HepG2 (cell line): ENCODE measurements around the gene SOWAHA. TPM values are rescaled to one million over a fixed set of nuclear protein-coding genes. Genes with fewer than 3 reads are reported as not detected.

Experiments used
- ATAC-seq: fragments of 200-7000 bp; cut with Tn5 transposase; 3 replicates; pipeline ENCODE4 v1.9.1; 2020; ENCODE audit warnings: mild to moderate bottlenecking, moderate library complexity
- BruUV-seq: library from RNA; stranded (reverse); fragments of 400-500 nt; replicated peaks from 2 replicates; lab custom pipeline; 2021; lab: Mats Ljungman, UMichigan
- CTCF ChIA-PET: fragments of 300-600 bp; formaldehyde crosslinking; extraction: SDS; loops from one replicate; lab custom pipeline; 2021; ENCODE audit warnings: low total read pairs, inconsistent platforms, low intra/inter-chr PET ratio; lab: Yijun Ruan, JAX
- POLR2A ChIA-PET: fragments of 350-600 bp; sonication (Branson Sonifier 250); formaldehyde crosslinking; loops from one replicate; lab custom pipeline; 2020; ENCODE audit warnings: antibody characterized with exemption, inconsistent platforms; lab: Yijun Ruan, JAX
- DNase-seq: peaks from one replicate; pipeline ENCODE4 v3.0.0-alpha.2; 2015; ENCODE audit warnings: low spot score
- FAIRE-seq: peaks from 3 replicates; lab custom pipeline; 2011; peaks lifted over from hg19 to GRCh38; lab: Jason Lieb, UNC
- H2AFZ ChIP-seq: one replicate; pipeline ENCODE4 v1.6.1; 2011; ENCODE audit warnings: low read length, inconsistent platforms
- H3K27ac ChIP-seq: fragments of 300-600 bp; 3 replicates; pipeline ENCODE4 v1.8.0; 2011; ENCODE audit warnings: mixed run types, mild to moderate bottlenecking, mixed read lengths, low read length, inconsistent platforms; ENCODE audit not compliant: insufficient read depth; ENCODE audit errors: extremely low read length
- H3K27me3 ChIP-seq, 2 experiments: fragments of 200-600 bp in 1 of 2; 2 replicates in 1 of 2; 3 replicates in 1 of 2; pipeline versions ENCODE4 v1.6.0 to v1.8.0; 2011; ENCODE audit warnings: low read length in 2 of 2, mild to moderate bottlenecking in 2 of 2, moderate library complexity in 2 of 2, inconsistent platforms in 1 of 2; ENCODE audit not compliant: insufficient read depth in 2 of 2, control insufficient read depth in 1 of 2
- H3K36me3 ChIP-seq, 2 experiments: fragments of 200-600 bp in 1 of 2; replicated peaks in 1 of 2; 2 replicates in 1 of 2; 3 replicates in 1 of 2; pipeline versions ENCODE4 v1.5.1 to v1.8.0; 2011; ENCODE audit warnings: low read length in 2 of 2, inconsistent platforms in 1 of 2; ENCODE audit not compliant: insufficient read depth in 2 of 2, control insufficient read depth in 1 of 2
- H3K4me1 ChIP-seq: 2 replicates; pipeline ENCODE4 v1.5.1; 2012; ENCODE audit warnings: low read length, inconsistent platforms; ENCODE audit not compliant: insufficient read depth
- H3K4me2 ChIP-seq: 2 replicates; pipeline ENCODE4 v1.6.0; 2011; ENCODE audit warnings: low read depth, low read length, inconsistent platforms
- H3K4me3 ChIP-seq, 3 experiments: fragments of 200-600 bp in 1 of 3; sonication (generic), shearing (Covaris generic) in 1 of 3; replicated peaks in 1 of 3; 2 replicates each; pipeline ENCODE4 v1.5.1; 2011 to 2016; ENCODE audit warnings: low read length in 3 of 3, inconsistent platforms in 2 of 3, low read depth in 2 of 3, mild to moderate bottlenecking in 2 of 3, control low read depth in 1 of 3, mixed read lengths in 1 of 3; ENCODE audit not compliant: insufficient read depth in 1 of 3
- H3K79me2 ChIP-seq: one replicate; pipeline ENCODE4 v1.6.1; 2011; ENCODE audit warnings: low read length, inconsistent platforms; ENCODE audit not compliant: insufficient read depth
- H3K9ac ChIP-seq: 2 replicates; pipeline ENCODE4 v1.6.0; 2011; ENCODE audit warnings: mild to moderate bottlenecking, low read depth, low read length, inconsistent platforms; ENCODE audit not compliant: insufficient read depth
- H3K9me3 ChIP-seq: 2 replicates; pipeline ENCODE4 v1.5.1; 2012; ENCODE audit warnings: mild to moderate bottlenecking, low read length
- H4K20me1 ChIP-seq: 2 replicates; pipeline ENCODE4 v1.6.0; 2011; ENCODE audit warnings: inconsistent platforms, mild to moderate bottlenecking, low read length, moderate library complexity; ENCODE audit not compliant: insufficient read depth
- AKAP8 ChIP-seq: sonication (generic); formaldehyde crosslinking; IDR thresholded peaks from 2 replicates; pipeline ENCODE4 v1.5.1; 2020; ENCODE audit warnings: mild to moderate bottlenecking, missing genetic modification reagents
- CENPX ChIP-seq: sonication (generic); formaldehyde crosslinking; IDR thresholded peaks from 2 replicates; pipeline ENCODE4 v1.9.0; 2021; ENCODE audit warnings: mild to moderate bottlenecking, missing genetic modification reagents, moderate library complexity
- CREM ChIP-seq, 2 experiments: sonication (generic) in 1 of 2; formaldehyde crosslinking in 1 of 2; IDR thresholded peaks; 2 replicates each; pipeline versions ENCODE4 v1.4.0 to v1.6.1; 2016 to 2020; ENCODE audit warnings: antibody characterized with exemption in 1 of 2, mild to moderate bottlenecking in 1 of 2, missing genetic modification reagents in 1 of 2
- DMAP1 ChIP-seq: IDR thresholded peaks from 2 replicates; pipeline ENCODE4 v1.6.1; 2016
- FOXK1 ChIP-seq: sonication (generic); formaldehyde crosslinking; IDR thresholded peaks from 2 replicates; pipeline ENCODE4 v1.4.0; 2020; ENCODE audit warnings: low read depth, missing genetic modification reagents, borderline replicate concordance
- FOXO4 ChIP-seq: sonication (generic); formaldehyde crosslinking; conservative IDR thresholded peaks from 2 replicates; pipeline ENCODE4 v1.8.1; 2023; ENCODE audit warnings: missing genetic modification reagents
- JUNB ChIP-seq: sonication (generic); formaldehyde crosslinking; IDR thresholded peaks from 2 replicates; pipeline ENCODE4 v1.8.0; 2022; ENCODE audit warnings: missing genetic modification reagents, mild to moderate bottlenecking, borderline replicate concordance
- KLF9 ChIP-seq: IDR thresholded peaks from 2 replicates; pipeline ENCODE4 v1.6.1; 2016; ENCODE audit warnings: low read depth
- NCOA5 ChIP-seq: sonication (generic); formaldehyde crosslinking; IDR thresholded peaks from 2 replicates; pipeline ENCODE4 v1.4.0; 2020; ENCODE audit warnings: missing genetic modification reagents
- NFIC ChIP-seq: IDR thresholded peaks from 2 replicates; pipeline ENCODE4 v1.6.1; 2012; ENCODE audit warnings: mild to moderate bottlenecking, low read length, inconsistent platforms
- SAFB2 ChIP-seq: sonication (generic); formaldehyde crosslinking; IDR thresholded peaks from 2 replicates; pipeline ENCODE4 v1.5.1; 2020; ENCODE audit warnings: missing genetic modification reagents, low read depth, mild to moderate bottlenecking, borderline replicate concordance
- SOX13 ChIP-seq, 3 experiments: fragments of 450-650 bp in 1 of 3; sonication (generic) in 1 of 3; formaldehyde crosslinking in 1 of 3; IDR thresholded peaks in 2 of 3; conservative IDR thresholded peaks in 1 of 3; 2 replicates each; pipeline versions ENCODE4 v1.5.0 to v1.6.1; 2016 to 2020; ENCODE audit warnings: antibody characterized with exemption in 1 of 3, mild to moderate bottlenecking in 1 of 3, missing compliant biosample characterization in 1 of 3, missing genetic modification reagents in 1 of 3, moderate library complexity in 1 of 3
- TBX3 ChIP-seq: fragments of 450-650 bp; IDR thresholded peaks from 2 replicates; pipeline ENCODE4 v1.6.1; 2017; ENCODE audit warnings: antibody characterized with exemption, mild to moderate bottlenecking, inconsistent platforms, borderline replicate concordance
- TCF7 ChIP-seq: sonication (generic); IDR thresholded peaks from 2 replicates; pipeline ENCODE4 v1.6.1; 2016; ENCODE audit warnings: antibody characterized with exemption, low read depth
- UBTF ChIP-seq: sonication (generic); formaldehyde crosslinking; IDR thresholded peaks from 2 replicates; pipeline ENCODE4 v1.4.0; 2020; ENCODE audit warnings: mild to moderate bottlenecking, missing genetic modification reagents
- ZNF776 ChIP-seq: sonication (generic); formaldehyde crosslinking; IDR thresholded peaks from 2 replicates; pipeline ENCODE4 v1.4.0; 2020; ENCODE audit warnings: mild to moderate bottlenecking, missing genetic modification reagents
- ZNF788 ChIP-seq: sonication (generic); formaldehyde crosslinking; IDR thresholded peaks from 2 replicates; pipeline ENCODE4 v1.5.0; 2020; ENCODE audit warnings: mild to moderate bottlenecking, missing genetic modification reagents, borderline replicate concordance
- ZSCAN9 ChIP-seq: IDR thresholded peaks from 2 replicates; pipeline ENCODE4 v1.6.1; 2016; ENCODE audit warnings: borderline replicate concordance
- WGBS: methylation state at CpG from one replicate; pipeline ENCODE4 v1.1.6; 2017; ENCODE audit warnings: low lambda C conversion rate; 5-methylcytosine and 5-hydroxymethylcytosine counted together
- in situ Hi-C: cut with HindIII; loops from 2 replicates; pipeline ENCODE4 v1.10.0; 2017; ENCODE audit warnings: low pct_unique_long_range_greater_than_20kb; ENCODE audit not compliant: extremely low pct_ligation_motif_present
- intact Hi-C: fragments of 100-400 bp; cut with micrococcal nuclease; formaldehyde crosslinking; loops from one replicate; pipeline ENCODE4 v1.10.0; 2022; ENCODE audit not compliant: unreplicated experiment
- polyA plus RNA-seq, 8 experiments: library from polyadenylated mRNA; depleted of rRNA in 3 of 8; stranded (reverse) in 7 of 8; unstranded in 1 of 8; fragments of >200 nt; fragmentation: Illumina TruSeq in 4 of 8; extraction: Trizol in 4 of 8; gene quantifications; 2 replicates each; pipeline versions ENCODE4 v1.2.1 to v1.2.3, GENCODE V29; 2011 to 2016; ENCODE audit warnings: low read depth in 4 of 8, missing spikeins in 1 of 8, mixed read lengths in 1 of 8; ENCODE audit not compliant: insufficient read depth in 1 of 8
- total RNA-seq, 5 experiments: library from RNA; depleted of rRNA; stranded (reverse); fragments of >200 nt; fragmentation: Illumina TruSeq; extraction: Trizol; gene quantifications; 2 replicates each; pipeline ENCODE4 v1.2.3, GENCODE V29; 2016; ENCODE audit warnings: low read depth in 1 of 5

The SOWAHA gene
- total and polyA plus RNA-seq, 2 of the 13 experiments (the other 11 are each of a cell fraction or from before 2014, with no cell fraction given), result 0.95 to 1.9 TPM

GRCh38 chr5:132767150-132767549, 46.0 kb upstream of the SOWAHA start:
- ATAC-seq (no peak), FAIRE-seq (no peak)
- in situ Hi-C loops, result no loop called here

DNA sequence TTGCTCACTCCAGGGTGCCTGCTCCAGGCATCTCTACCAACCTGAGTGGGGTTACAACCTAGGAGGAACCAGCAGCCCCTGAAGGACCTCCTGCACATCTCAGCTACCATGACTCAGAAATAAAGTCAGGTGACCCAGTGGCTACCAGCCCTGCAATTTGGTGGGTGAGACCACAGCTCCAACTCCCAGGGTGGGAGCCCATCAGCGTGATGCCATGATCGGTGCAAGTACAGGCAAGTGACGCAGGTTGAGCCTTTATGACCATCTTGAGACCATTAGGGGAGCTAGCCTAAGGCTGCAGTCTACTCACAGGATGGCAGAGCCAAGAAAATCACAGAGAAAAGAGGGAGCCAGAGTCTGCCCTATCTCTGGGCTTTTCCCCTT, 44.6 kb upstream of the SOWAHA start:
- no peak overlapping the region for H3K4me3 ChIP-seq
- H3K79me2 ChIP-seq, result peaks cover 40% of the 10 kb centered on the region
- no TSS peak for BruUV-seq
- WGBS, result no CpG with 5 or more reads among the region's 3 CpGs
- ChIA-PET POLR2A (no interaction called here), CTCF (no interaction called here)
- H3K4me1 ChIP-seq, result peaks cover 31% of the 10 kb centered on the region
- no peak overlapping the region for H3K9ac ChIP-seq
- no peaks in the 10 kb centered on the region for H3K27me3 ChIP-seq
- no peak overlapping the region for H3K27ac ChIP-seq
- H3K9me3 ChIP-seq, result no peaks in the 10 kb centered on the region
- no peak overlapping the region for H2AFZ ChIP-seq
- no peak overlapping the region for H3K4me2 ChIP-seq
- H3K36me3 ChIP-seq, result peaks cover 8 to 21% of the 10 kb centered on the region in 2 experiments; a peak in 4 of 5 replicates
- intact Hi-C loops, result no loop called here
- FAIRE-seq (no peak), DNase-seq (no peak), ATAC-seq (no peak)
- H4K20me1 ChIP-seq, result no peaks in the 10 kb centered on the region
- in situ Hi-C loops, result no loop called here
- TF ChIP-seq FOXK1, result no peak
- no peak for TF ChIP-seq UBTF (CRISPR knock-in tag)
- TF ChIP-seq SAFB2 (CRISPR knock-in tag), result no peak
- TF ChIP-seq NFIC, result no peak
- TF ChIP-seq CREM (IDR thresholded peaks at IDR 0.05), result no peak
- no peak for TF ChIP-seq CREM (CRISPR knock-in tag; IDR thresholded peaks at IDR 0.05)
- TF ChIP-seq DMAP1 (CRISPR knock-in tag), result no peak
- no peak for TF ChIP-seq ZSCAN9 (CRISPR knock-in tag)
- no peak for TF ChIP-seq TBX3

More at GRCh38 chr5:132767150-132767549, 46.0 kb upstream of the SOWAHA start:
- WGBS, result 94% methylated on average over 2 of the region's 2 CpGs
- Histone ChIP-seq H3K4me1 (peaks cover 18% of the 10 kb centered on the region), H3K27ac (no peak overlapping the region), H3K79me2 (peaks cover 31% of the 10 kb centered on the region), H3K27me3 (no peaks in the 10 kb centered on the region), H3K4me3 (no peak overlapping the region), H3K4me2 (no peak overlapping the region), H3K36me3 (peaks cover 11 to 34% of the 10 kb centered on the region in 2 experiments; a peak in 4 of 5 replicates), H4K20me1 (no peaks in the 10 kb centered on the region), H2AFZ (no peak overlapping the region), H3K9ac (no peak overlapping the region), H3K9me3 (no peaks in the 10 kb centered on the region)
- CTCF ChIA-PET, result no interaction called here
- no peak for TF ChIP-seq KLF9 (CRISPR knock-in tag)
- no peak for TF ChIP-seq NCOA5
- no peak for TF ChIP-seq TCF7
- TF ChIP-seq AKAP8 (CRISPR knock-in tag), result no peak
- no peak for TF ChIP-seq ZNF788 (CRISPR knock-in tag)
- TF ChIP-seq JUNB (CRISPR knock-in tag), result no peak
- no peak for TF ChIP-seq ZNF776 (CRISPR knock-in tag)
- TF ChIP-seq FOXO4 (CRISPR knock-in tag), result no peak
- no peak for TF ChIP-seq SOX13 (IDR thresholded peaks at IDR 0.05)
- TF ChIP-seq SOX13 (CRISPR knock-in tag; conservative IDR thresholded peaks at IDR 0.05 in 1 of 2, IDR thresholded peaks at IDR 0.05 in 1 of 2), result no peak
- TF ChIP-seq CENPX (CRISPR knock-in tag), result no peak
- POLR2A ChIA-PET, result no interaction called here
- BruUV-seq, result no TSS peak
- intact Hi-C loops, result no loop called here
- no peak for DNase-seq
